Upper lobe of left lung (tissue), 4 donors: ENCODE measurements around the gene SMURF2.

Experiments used
- CTCF ChIP-seq, 6 experiments: fragments of 450-650 bp in 4 of 6; fragments of 200-600 bp in 2 of 6; sonication (generic) in 2 of 6; IDR thresholded peaks; one replicate each; pipeline ENCODE4 v1.5.1; 2016 to 2019; ENCODE audit warnings: antibody characterized with exemption in 6 of 6
- EP300 ChIP-seq, 4 donors: sonication (generic); formaldehyde crosslinking; IDR thresholded peaks; one replicate each; pipeline ENCODE4 v1.5.1; 2017; ENCODE audit warnings: antibody characterized with exemption in 4 of 4, control low read depth in 2 of 4
- POLR2A ChIP-seq, 4 donors: fragments of 450-650 bp; IDR thresholded peaks; one replicate each; pipeline ENCODE4 v1.5.1; 2016 to 2017; ENCODE audit warnings: antibody characterized with exemption in 4 of 4, mild to moderate bottlenecking in 2 of 4
- POLR2AphosphoS5 ChIP-seq, 2 donors: sonication (generic); formaldehyde crosslinking; IDR thresholded peaks; one replicate each; pipeline ENCODE4 v1.5.1; 2017; ENCODE audit warnings: antibody characterized with exemption in 2 of 2

DNA sequence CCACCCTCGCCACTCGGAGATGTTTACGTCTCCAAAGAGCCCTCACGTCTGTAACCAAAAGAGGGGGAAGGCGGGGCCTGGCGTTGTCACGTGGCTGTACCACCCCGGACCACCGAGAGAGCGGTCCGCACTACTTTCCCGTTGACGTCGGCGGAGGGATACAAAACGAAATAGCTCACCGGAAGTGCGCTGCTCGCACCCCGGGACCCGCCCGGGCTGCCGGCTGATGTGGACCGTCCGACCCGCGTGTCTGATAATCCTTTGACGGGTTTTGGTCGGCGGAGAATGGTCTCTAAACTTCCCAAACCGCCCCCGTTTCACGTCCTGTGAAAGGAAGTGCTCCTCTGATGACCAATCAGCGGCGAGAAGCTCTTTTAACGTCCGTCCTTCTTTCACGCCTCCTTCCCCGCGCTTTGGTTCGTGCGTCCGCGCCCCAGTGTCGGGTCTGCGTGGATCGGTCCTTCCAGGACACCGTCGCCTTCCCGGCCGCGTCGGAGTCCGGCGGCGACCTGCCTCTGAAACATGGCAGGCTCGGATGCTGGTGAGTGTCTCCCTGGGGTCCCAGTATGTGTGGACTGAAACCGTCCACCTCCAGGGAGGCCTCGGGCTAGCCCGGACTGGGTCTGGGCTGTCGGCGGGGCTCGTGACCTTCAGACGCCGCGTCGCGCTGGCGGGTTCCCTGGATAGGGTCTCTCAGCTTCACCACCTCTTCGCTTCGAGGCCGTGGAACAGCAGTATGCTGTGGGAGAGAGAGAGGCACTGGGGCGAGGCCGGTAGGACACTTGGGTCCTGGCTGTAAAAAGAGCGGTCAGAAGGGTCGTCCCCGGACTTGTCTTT, 155.3 kb downstream of the SMURF2 start, which contains the start of gene CEP95:
- TF ChIP-seq POLR2A (IDR thresholded peaks at IDR 0.05), result peak; percentile 64 to 87 (median 86)
- TF ChIP-seq CTCF (IDR thresholded peaks at IDR 0.05), result peak in 1 of 6 experiments; percentile 25
- peak; percentile 90 to 97 for TF ChIP-seq POLR2AphosphoS5 (IDR thresholded peaks at IDR 0.05)
- TF ChIP-seq EP300 (IDR thresholded peaks at IDR 0.05), result peak in 1 of 4 donors; percentile 23
